HepG2 (cell line): ENCODE data around the gene ACADVL. TPM values are rescaled to one million over a fixed set of nuclear protein-coding genes. Genes with fewer than 3 reads are reported as not detected.

ENCODE experiments used
- AHR ChIP-seq: IDR thresholded peaks from 2 replicates; pipeline ENCODE4 v1.6.1; 2018; ENCODE audit warnings: missing genetic modification reagents, missing compliant biosample characterization
- GPN1 ChIP-seq: sonication (generic); formaldehyde crosslinking; IDR thresholded peaks from 2 replicates; pipeline ENCODE4 v1.5.1; 2020; ENCODE audit warnings: missing genetic modification reagents, borderline replicate concordance
- RELA ChIP-seq: sonication (generic); formaldehyde crosslinking; IDR thresholded peaks from 2 replicates; pipeline ENCODE4 v1.4.0; 2020; ENCODE audit warnings: missing genetic modification reagents
- SMARCE1 ChIP-seq: fragments of 450-650 bp; IDR thresholded peaks from 2 replicates; pipeline ENCODE4 v1.6.1; 2017; ENCODE audit warnings: borderline replicate concordance
- SNAPC2 ChIP-seq: sonication (generic); formaldehyde crosslinking; IDR thresholded peaks from 2 replicates; pipeline ENCODE4 v1.8.1; 2022; ENCODE audit warnings: mild to moderate bottlenecking, missing genetic modification reagents
- TAF1 ChIP-seq: sonication (generic); formaldehyde crosslinking; IDR thresholded peaks from 2 replicates; pipeline ENCODE4 v1.4.0; 2020; ENCODE audit warnings: missing genetic modification reagents
- ZFP82 ChIP-seq: sonication (generic); formaldehyde crosslinking; IDR thresholded peaks from 2 replicates; pipeline ENCODE4 v1.5.1; 2020; ENCODE audit warnings: mild to moderate bottlenecking, missing genetic modification reagents, borderline replicate concordance
- ZNF138 ChIP-seq: sonication (generic); formaldehyde crosslinking; IDR thresholded peaks from 2 replicates; pipeline ENCODE4 v1.5.0; 2020; ENCODE audit warnings: mild to moderate bottlenecking, low read depth, missing genetic modification reagents
- ZNF460 ChIP-seq: sonication (generic); formaldehyde crosslinking; IDR thresholded peaks from 2 replicates; pipeline ENCODE4 v1.5.1; 2020; ENCODE audit warnings: missing genetic modification reagents, mild to moderate bottlenecking, borderline replicate concordance
- ZNF570 ChIP-seq: sonication (generic); formaldehyde crosslinking; IDR thresholded peaks from 2 replicates; pipeline ENCODE4 v1.4.0; 2020; ENCODE audit warnings: mild to moderate bottlenecking, missing genetic modification reagents, borderline replicate concordance
- ZNF572 ChIP-seq: sonication (generic); formaldehyde crosslinking; IDR thresholded peaks from 2 replicates; pipeline ENCODE4 v1.5.1; 2020; ENCODE audit warnings: mild to moderate bottlenecking, missing genetic modification reagents
- polyA plus RNA-seq, 8 experiments: library from polyadenylated mRNA; depleted of rRNA in 3 of 8; stranded (reverse) in 7 of 8; unstranded in 1 of 8; fragments of >200 nt; fragmentation: Illumina TruSeq in 4 of 8; extraction: Trizol in 4 of 8; gene quantifications; 2 replicates each; pipeline versions ENCODE4 v1.2.1 to v1.2.3, GENCODE V29; 2011 to 2016; ENCODE audit warnings: low read depth in 4 of 8, missing spikeins in 1 of 8, mixed read lengths in 1 of 8; ENCODE audit not compliant: insufficient read depth in 1 of 8
- total RNA-seq, 5 experiments: library from RNA; depleted of rRNA; stranded (reverse); fragments of >200 nt; fragmentation: Illumina TruSeq; extraction: Trizol; gene quantifications; 2 replicates each; pipeline ENCODE4 v1.2.3, GENCODE V29; 2016; ENCODE audit warnings: low read depth in 1 of 5
- TF ChIP-seq, protein P1 (sequence below): sonication (generic); formaldehyde crosslinking; IDR thresholded peaks from 2 replicates; pipeline ENCODE4 v1.5.1; 2020; ENCODE audit warnings: missing genetic modification reagents, mild to moderate bottlenecking, borderline replicate concordance
- TF ChIP-seq, protein P2 (sequence below): sonication (generic); formaldehyde crosslinking; IDR thresholded peaks from 2 replicates; pipeline ENCODE4 v1.4.0; 2020; ENCODE audit warnings: mild to moderate bottlenecking, missing genetic modification reagents
- TF ChIP-seq, protein P3 (sequence below), 2 experiments: sonication (generic) in 1 of 2; formaldehyde crosslinking in 1 of 2; IDR thresholded peaks; 2 replicates each; pipeline versions ENCODE4 v1.4.0 to v1.6.1; 2016 to 2020; ENCODE audit warnings: borderline replicate concordance in 1 of 2, low read depth in 1 of 2, mild to moderate bottlenecking in 1 of 2, missing genetic modification reagents in 1 of 2
- TF ChIP-seq, protein P4 (sequence below): sonication (generic); formaldehyde crosslinking; IDR thresholded peaks from 2 replicates; pipeline ENCODE4 v1.5.0; 2020; ENCODE audit warnings: missing genetic modification reagents
- TF ChIP-seq, protein P5 (sequence below): fragments of 450-650 bp; IDR thresholded peaks from 2 replicates; pipeline ENCODE4 v1.6.1; 2017

Gene ACADVL
- total and polyA plus RNA-seq, 2 of the 13 experiments (the other 11 are each of a cell fraction or from before 2014, with no cell fraction given) = 219 to 412 TPM

DNA sequence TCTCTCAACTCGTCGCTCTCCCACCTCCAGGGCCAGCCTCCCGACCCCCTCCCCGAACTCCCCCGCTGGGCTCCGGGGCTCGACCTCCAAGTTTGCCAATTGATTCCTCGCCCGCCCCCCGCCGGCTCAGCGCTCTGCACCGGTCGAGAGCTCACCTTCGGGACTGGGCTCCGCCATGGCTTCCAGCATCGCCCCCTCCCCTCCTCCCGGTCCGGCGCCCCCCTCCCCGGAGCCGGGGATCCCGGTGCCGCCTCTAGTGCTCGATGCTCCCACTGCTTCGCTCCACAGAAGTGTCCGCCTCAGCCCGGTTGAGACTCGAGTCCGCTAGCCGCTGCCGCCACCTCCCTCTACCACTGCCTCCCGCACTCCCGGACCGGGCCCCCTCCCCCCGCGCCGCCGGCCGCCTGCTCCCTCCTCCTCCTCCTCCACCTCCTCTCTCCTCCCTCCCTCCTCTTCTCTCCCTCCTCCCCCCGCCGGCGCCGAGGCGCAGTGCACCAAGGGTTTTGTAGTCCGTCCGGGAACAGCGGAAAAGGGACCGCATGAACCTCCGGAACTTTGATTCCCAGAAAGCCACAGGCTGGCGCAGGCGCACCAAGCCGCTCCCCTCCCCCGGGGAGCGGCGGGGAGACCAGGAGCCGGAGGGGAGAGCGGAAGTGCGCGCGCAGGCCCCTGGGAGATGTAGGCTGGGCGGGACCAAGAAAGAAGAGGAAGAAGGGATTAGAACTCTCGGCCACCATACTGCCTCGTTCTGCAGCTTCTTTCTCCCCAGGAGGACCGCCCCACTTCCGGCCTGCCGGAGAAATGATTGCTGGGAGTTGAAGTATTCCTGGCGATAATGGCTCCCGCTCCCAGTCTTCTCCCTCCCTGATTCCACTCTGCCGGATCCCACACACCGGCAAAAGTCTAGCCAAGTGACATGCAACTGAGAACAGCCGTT lies 19.6 kb downstream of the ACADVL start, which contains the start of gene PHF23 (continued):
- TF ChIP-seq, protein P1, sequence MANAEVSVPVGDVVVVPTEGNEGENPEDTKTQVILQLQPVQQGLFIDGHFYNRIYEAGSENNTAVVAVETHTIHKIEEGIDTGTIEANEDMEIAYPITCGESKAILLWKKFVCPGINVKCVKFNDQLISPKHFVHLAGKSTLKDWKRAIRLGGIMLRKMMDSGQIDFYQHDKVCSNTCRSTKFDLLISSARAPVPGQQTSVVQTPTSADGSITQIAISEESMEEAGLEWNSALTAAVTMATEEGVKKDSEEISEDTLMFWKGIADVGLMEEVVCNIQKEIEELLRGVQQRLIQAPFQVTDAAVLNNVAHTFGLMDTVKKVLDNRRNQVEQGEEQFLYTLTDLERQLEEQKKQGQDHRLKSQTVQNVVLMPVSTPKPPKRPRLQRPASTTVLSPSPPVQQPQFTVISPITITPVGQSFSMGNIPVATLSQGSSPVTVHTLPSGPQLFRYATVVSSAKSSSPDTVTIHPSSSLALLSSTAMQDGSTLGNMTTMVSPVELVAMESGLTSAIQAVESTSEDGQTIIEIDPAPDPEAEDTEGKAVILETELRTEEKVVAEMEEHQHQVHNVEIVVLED = peak; percentile 87
- TF ChIP-seq, protein P2, sequence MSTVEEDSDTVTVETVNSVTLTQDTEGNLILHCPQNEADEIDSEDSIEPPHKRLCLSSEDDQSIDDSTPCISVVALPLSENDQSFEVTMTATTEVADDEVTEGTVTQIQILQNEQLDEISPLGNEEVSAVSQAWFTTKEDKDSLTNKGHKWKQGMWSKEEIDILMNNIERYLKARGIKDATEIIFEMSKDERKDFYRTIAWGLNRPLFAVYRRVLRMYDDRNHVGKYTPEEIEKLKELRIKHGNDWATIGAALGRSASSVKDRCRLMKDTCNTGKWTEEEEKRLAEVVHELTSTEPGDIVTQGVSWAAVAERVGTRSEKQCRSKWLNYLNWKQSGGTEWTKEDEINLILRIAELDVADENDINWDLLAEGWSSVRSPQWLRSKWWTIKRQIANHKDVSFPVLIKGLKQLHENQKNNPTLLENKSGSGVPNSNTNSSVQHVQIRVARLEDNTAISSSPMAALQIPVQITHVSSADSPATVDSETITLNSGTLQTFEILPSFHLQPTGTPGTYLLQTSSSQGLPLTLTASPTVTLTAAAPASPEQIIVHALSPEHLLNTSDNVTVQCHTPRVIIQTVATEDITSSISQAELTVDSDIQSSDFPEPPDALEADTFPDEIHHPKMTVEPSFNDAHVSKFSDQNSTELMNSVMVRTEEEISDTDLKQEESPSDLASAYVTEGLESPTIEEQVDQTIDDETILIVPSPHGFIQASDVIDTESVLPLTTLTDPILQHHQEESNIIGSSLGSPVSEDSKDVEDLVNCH (CRISPR knock-in tag) = 0 out of 2 replicates have a peak, but pooled peaks have one; percentile 43
- TF ChIP-seq TAF1 (CRISPR knock-in tag) (peak; percentile 64), SNAPC2 (CRISPR knock-in tag) (no peak), ZNF572 (CRISPR knock-in tag) (0 out of 2 replicates have a peak, but pooled peaks have one; percentile 60), ZNF138 (CRISPR knock-in tag) (no peak), SMARCE1 (no peak), RELA (CRISPR knock-in tag) (no peak), GPN1 (CRISPR knock-in tag) (no peak), AHR (CRISPR knock-in tag) (no peak), ZNF570 (CRISPR knock-in tag) (no peak), ZFP82 (CRISPR knock-in tag) (peak; percentile 55; the same call in 1 of the 2 replicates), ZNF460 (CRISPR knock-in tag) (no peak)
- TF ChIP-seq, protein P3, sequence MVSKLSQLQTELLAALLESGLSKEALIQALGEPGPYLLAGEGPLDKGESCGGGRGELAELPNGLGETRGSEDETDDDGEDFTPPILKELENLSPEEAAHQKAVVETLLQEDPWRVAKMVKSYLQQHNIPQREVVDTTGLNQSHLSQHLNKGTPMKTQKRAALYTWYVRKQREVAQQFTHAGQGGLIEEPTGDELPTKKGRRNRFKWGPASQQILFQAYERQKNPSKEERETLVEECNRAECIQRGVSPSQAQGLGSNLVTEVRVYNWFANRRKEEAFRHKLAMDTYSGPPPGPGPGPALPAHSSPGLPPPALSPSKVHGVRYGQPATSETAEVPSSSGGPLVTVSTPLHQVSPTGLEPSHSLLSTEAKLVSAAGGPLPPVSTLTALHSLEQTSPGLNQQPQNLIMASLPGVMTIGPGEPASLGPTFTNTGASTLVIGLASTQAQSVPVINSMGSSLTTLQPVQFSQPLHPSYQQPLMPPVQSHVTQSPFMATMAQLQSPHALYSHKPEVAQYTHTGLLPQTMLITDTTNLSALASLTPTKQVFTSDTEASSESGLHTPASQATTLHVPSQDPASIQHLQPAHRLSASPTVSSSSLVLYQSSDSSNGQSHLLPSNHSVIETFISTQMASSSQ (IDR thresholded peaks at IDR 0.05; ENCODE audit: low read depth) = no peak
- TF ChIP-seq, protein P3 (CRISPR knock-in tag; IDR thresholded peaks at IDR 0.05; ENCODE audit: borderline replicate concordance) = no peak; the same call in 1 of the 2 replicates
- TF ChIP-seq, protein P4, sequence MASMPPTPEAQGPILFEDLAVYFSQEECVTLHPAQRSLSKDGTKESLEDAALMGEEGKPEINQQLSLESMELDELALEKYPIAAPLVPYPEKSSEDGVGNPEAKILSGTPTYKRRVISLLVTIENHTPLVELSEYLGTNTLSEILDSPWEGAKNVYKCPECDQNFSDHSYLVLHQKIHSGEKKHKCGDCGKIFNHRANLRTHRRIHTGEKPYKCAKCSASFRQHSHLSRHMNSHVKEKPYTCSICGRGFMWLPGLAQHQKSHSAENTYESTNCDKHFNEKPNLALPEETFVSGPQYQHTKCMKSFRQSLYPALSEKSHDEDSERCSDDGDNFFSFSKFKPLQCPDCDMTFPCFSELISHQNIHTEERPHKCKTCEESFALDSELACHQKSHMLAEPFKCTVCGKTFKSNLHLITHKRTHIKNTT = no peak
- TF ChIP-seq, protein P5, sequence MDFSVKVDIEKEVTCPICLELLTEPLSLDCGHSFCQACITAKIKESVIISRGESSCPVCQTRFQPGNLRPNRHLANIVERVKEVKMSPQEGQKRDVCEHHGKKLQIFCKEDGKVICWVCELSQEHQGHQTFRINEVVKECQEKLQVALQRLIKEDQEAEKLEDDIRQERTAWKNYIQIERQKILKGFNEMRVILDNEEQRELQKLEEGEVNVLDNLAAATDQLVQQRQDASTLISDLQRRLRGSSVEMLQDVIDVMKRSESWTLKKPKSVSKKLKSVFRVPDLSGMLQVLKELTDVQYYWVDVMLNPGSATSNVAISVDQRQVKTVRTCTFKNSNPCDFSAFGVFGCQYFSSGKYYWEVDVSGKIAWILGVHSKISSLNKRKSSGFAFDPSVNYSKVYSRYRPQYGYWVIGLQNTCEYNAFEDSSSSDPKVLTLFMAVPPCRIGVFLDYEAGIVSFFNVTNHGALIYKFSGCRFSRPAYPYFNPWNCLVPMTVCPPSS = no peak
